ENCODE results near the gene HK3.

HK3 gene

GRCh38 chr5:176906796-176907195 lies 7.7 kb upstream of the HK3 start:
- Histone ChIP-seq H2AFZ (ENCODE audit: low read length) (no peak overlapping the region), H4K20me1 (ENCODE audit: insufficient read depth, low read length) (no peaks in the 10 kb centered on the region), H3K9me2 (replicated peaks; ENCODE audit: insufficient read depth, low read length) (no peaks in the 10 kb centered on the region), H3K27me3 (replicated peaks; ENCODE audit: insufficient read depth, low read length) (no peaks in the 10 kb centered on the region), H3K9ac (ENCODE audit: low read length) (no peak overlapping the region), H3K4me3 (ENCODE audit: low read length) (no peak overlapping the region), H3K4me1 (ENCODE audit: low read length) (no peaks in the 10 kb centered on the region), H3K4me2 (ENCODE audit: low read depth, low read length) (no peak overlapping the region), H3K27ac (ENCODE audit: low read length) (no peak overlapping the region), H3F3A (ENCODE audit: insufficient read depth, low read length) (no peaks in the 10 kb centered on the region), H3K79me2 (ENCODE audit: low read length) (no peaks in the 10 kb centered on the region), H3K9me3 (replicated peaks; ENCODE audit: insufficient read depth, low read length) (no peaks in the 10 kb centered on the region), H3K36me3 (replicated peaks; ENCODE audit: insufficient read depth, low read length) (peaks cover 29% of the 10 kb centered on the region)
- TF ChIP-seq, protein P1, sequence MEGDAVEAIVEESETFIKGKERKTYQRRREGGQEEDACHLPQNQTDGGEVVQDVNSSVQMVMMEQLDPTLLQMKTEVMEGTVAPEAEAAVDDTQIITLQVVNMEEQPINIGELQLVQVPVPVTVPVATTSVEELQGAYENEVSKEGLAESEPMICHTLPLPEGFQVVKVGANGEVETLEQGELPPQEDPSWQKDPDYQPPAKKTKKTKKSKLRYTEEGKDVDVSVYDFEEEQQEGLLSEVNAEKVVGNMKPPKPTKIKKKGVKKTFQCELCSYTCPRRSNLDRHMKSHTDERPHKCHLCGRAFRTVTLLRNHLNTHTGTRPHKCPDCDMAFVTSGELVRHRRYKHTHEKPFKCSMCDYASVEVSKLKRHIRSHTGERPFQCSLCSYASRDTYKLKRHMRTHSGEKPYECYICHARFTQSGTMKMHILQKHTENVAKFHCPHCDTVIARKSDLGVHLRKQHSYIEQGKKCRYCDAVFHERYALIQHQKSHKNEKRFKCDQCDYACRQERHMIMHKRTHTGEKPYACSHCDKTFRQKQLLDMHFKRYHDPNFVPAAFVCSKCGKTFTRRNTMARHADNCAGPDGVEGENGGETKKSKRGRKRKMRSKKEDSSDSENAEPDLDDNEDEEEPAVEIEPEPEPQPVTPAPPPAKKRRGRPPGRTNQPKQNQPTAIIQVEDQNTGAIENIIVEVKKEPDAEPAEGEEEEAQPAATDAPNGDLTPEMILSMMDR (IDR thresholded peaks at IDR 0.05; ENCODE audit: low read length) = no peak
- TF ChIP-seq EZH2 (optimal IDR thresholded peaks at IDR 0.05; ENCODE audit: low read depth, low read length) (no peak), EZH2phosphoT487 (IDR thresholded peaks at IDR 0.05; ENCODE audit: low read length) (no peak)
- no peak for DNase-seq

DNA sequence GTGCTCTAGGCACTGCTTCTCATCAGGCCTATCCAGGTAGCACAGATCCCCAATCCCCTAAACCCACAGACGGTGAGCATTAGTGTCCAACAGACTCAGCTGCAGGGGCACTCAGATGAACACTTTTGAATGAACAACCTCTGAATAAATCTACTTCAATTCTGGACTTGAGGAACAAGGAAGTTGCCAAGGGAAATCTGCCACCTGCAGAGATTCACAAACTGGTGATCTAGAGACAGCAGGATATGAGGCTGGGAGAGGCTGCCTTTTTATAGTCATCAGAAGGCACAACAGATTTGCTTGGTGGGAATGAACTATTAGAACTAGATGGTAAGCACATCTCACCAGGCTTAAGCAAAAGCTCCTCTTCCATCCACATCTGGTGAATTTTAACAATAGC lies 7.0 kb upstream of the HK3 start:
- Histone ChIP-seq H3K27me3 (replicated peaks; ENCODE audit: insufficient read depth, low read length) (no peaks in the 10 kb centered on the region), H3K36me3 (replicated peaks; ENCODE audit: insufficient read depth, low read length) (peaks cover 29% of the 10 kb centered on the region), H2AFZ (ENCODE audit: low read length) (no peak overlapping the region), H3K9ac (ENCODE audit: low read length) (no peak overlapping the region), H3K4me3 (ENCODE audit: low read length) (no peak overlapping the region), H4K20me1 (ENCODE audit: insufficient read depth, low read length) (no peaks in the 10 kb centered on the region), H3K4me1 (ENCODE audit: low read length) (no peaks in the 10 kb centered on the region), H3K79me2 (ENCODE audit: low read length) (no peaks in the 10 kb centered on the region), H3K4me2 (ENCODE audit: low read depth, low read length) (no peak overlapping the region), H3F3A (ENCODE audit: insufficient read depth, low read length) (no peaks in the 10 kb centered on the region), H3K27ac (ENCODE audit: low read length) (no peak overlapping the region), H3K9me2 (replicated peaks; ENCODE audit: insufficient read depth, low read length) (no peaks in the 10 kb centered on the region), H3K9me3 (replicated peaks; ENCODE audit: insufficient read depth, low read length) (no peaks in the 10 kb centered on the region)
- no peak for DNase-seq
- TF ChIP-seq, protein P1 (IDR thresholded peaks at IDR 0.05; ENCODE audit: low read length) = no peak
- TF ChIP-seq EZH2phosphoT487 (IDR thresholded peaks at IDR 0.05; ENCODE audit: low read length) (no peak), EZH2 (optimal IDR thresholded peaks at IDR 0.05; ENCODE audit: low read depth, low read length) (no peak)

GRCh38 chr5:176904276-176904675 lies 5.1 kb upstream of the HK3 start:
- Histone ChIP-seq H2AFZ (ENCODE audit: low read length) (no peak overlapping the region), H3K79me2 (ENCODE audit: low read length) (no peaks in the 10 kb centered on the region), H3K9ac (ENCODE audit: low read length) (no peak overlapping the region), H3K27ac (ENCODE audit: low read length) (no peak overlapping the region), H3K9me2 (replicated peaks; ENCODE audit: insufficient read depth, low read length) (no peaks in the 10 kb centered on the region), H3K27me3 (replicated peaks; ENCODE audit: insufficient read depth, low read length) (no peaks in the 10 kb centered on the region), H3K4me2 (ENCODE audit: low read depth, low read length) (no peak overlapping the region), H4K20me1 (ENCODE audit: insufficient read depth, low read length) (no peaks in the 10 kb centered on the region), H3F3A (ENCODE audit: insufficient read depth, low read length) (no peaks in the 10 kb centered on the region), H3K36me3 (replicated peaks; ENCODE audit: insufficient read depth, low read length) (peaks cover 29% of the 10 kb centered on the region), H3K9me3 (replicated peaks; ENCODE audit: insufficient read depth, low read length) (no peaks in the 10 kb centered on the region), H3K4me3 (ENCODE audit: low read length) (no peak overlapping the region), H3K4me1 (ENCODE audit: low read length) (no peaks in the 10 kb centered on the region)
- TF ChIP-seq, protein P1 (IDR thresholded peaks at IDR 0.05; ENCODE audit: low read length) = no peak
- TF ChIP-seq EZH2phosphoT487 (IDR thresholded peaks at IDR 0.05; ENCODE audit: low read length) (no peak), EZH2 (optimal IDR thresholded peaks at IDR 0.05; ENCODE audit: low read depth, low read length) (no peak)
- DNase-seq = no peak

Measured in MM.1S (cell line).